Mesendoderm (in vitro differentiated cells): Measurements from ENCODE around the gene IFIT5.
A peak's percentile ranks its signal among the peaks of the same experiment; 100 is the strongest.

ENCODE experiments used
- DNase-seq: peaks from one replicate; pipeline ENCODE4 v3.0.0; 2013
- H2AK5ac ChIP-seq: 2 replicates; pipeline ENCODE4 v1.6.1; 2013; ENCODE audit warnings: low read length, inconsistent platforms
- H2BK120ac ChIP-seq: 2 replicates; pipeline ENCODE4 v1.6.1; 2013; ENCODE audit warnings: low read depth, mild to moderate bottlenecking, low read length, moderate library complexity, mixed read lengths
- H2BK15ac ChIP-seq: replicated peaks from 2 replicates; pipeline ENCODE4 v1.6.1; 2013; ENCODE audit warnings: low read depth, mild to moderate bottlenecking, moderate library complexity
- H2BK5ac ChIP-seq: 2 replicates; pipeline ENCODE4 v1.6.1; 2013; ENCODE audit warnings: low read length, inconsistent platforms
- H3K18ac ChIP-seq: 2 replicates; pipeline ENCODE4 v1.6.1; 2013; ENCODE audit warnings: mild to moderate bottlenecking, low read length, mixed read lengths
- H3K23ac ChIP-seq: one replicate; pipeline ENCODE4 v1.6.1; 2013; ENCODE audit warnings: low read length
- H3K27ac ChIP-seq: 2 replicates; pipeline ENCODE4 v1.5.1; 2013; ENCODE audit warnings: low read depth, mild to moderate bottlenecking, inconsistent platforms, low read length, moderate library complexity
- H3K27me3 ChIP-seq: 2 replicates; pipeline ENCODE4 v1.6.1; 2013; ENCODE audit warnings: low read length, control low read depth, mild to moderate bottlenecking, inconsistent platforms; ENCODE audit not compliant: insufficient read depth, poor library complexity
- H3K36me3 ChIP-seq: 2 replicates; pipeline ENCODE4 v1.6.1; 2013; ENCODE audit warnings: low read length, inconsistent platforms; ENCODE audit not compliant: control insufficient read depth, insufficient read depth
- H3K4ac ChIP-seq: one replicate; pipeline ENCODE4 v1.6.1; 2013; ENCODE audit warnings: low read depth, mild to moderate bottlenecking, low read length, moderate library complexity
- H3K4me1 ChIP-seq: 2 replicates; pipeline ENCODE4 v1.6.1; 2013; ENCODE audit warnings: low read depth, low read length, inconsistent platforms; ENCODE audit not compliant: control insufficient read depth
- H3K4me2 ChIP-seq: 2 replicates; pipeline ENCODE4 v1.6.1; 2013; ENCODE audit warnings: low read length
- H3K4me3 ChIP-seq: 2 replicates; pipeline ENCODE4 v1.5.1; 2013; ENCODE audit warnings: mild to moderate bottlenecking, low read length
- H3K56ac ChIP-seq: one replicate; pipeline ENCODE4 v1.6.1; 2013; ENCODE audit warnings: low read length
- H3K79me1 ChIP-seq: 2 replicates; pipeline ENCODE4 v1.6.1; 2013; ENCODE audit warnings: low read length, inconsistent platforms
- H3K79me2 ChIP-seq: 2 replicates; pipeline ENCODE4 v1.6.1; 2013; ENCODE audit warnings: mild to moderate bottlenecking, low read length; ENCODE audit not compliant: control insufficient read depth, insufficient read depth
- H3K9ac ChIP-seq: 2 replicates; pipeline ENCODE4 v1.6.1; 2013; ENCODE audit warnings: low read length, inconsistent platforms
- H4K5ac ChIP-seq: one replicate; pipeline ENCODE4 v1.6.1; 2013; ENCODE audit warnings: low read length
- H4K8ac ChIP-seq: one replicate; pipeline ENCODE4 v1.6.1; 2013; ENCODE audit warnings: low read depth, mild to moderate bottlenecking, control low read depth, low read length, moderate library complexity
- WGBS: extraction: QIAGEN DNeasy Blood & Tissue Kit; methylation state at CpG from one replicate; pipeline ENCODE4 v1.1.7; 2013; ENCODE audit warnings: low lambda C conversion rate, missing lambda C conversion rate; ENCODE audit not compliant: insufficient coverage; ENCODE audit errors: extremely low coverage; 5-methylcytosine and 5-hydroxymethylcytosine counted together

The IFIT5 gene

GRCh38 chr10:89466599-89467035 is 52.2 kb downstream of the IFIT5 start:
- Histone ChIP-seq H3K23ac (no peak overlapping the region), H3K4me2 (no peak overlapping the region), H3K27ac (no peak overlapping the region), H3K18ac (no peak overlapping the region), H2BK15ac (no peak overlapping the region), H3K79me1 (no peaks in the 10 kb centered on the region), H3K36me3 (no peaks in the 10 kb centered on the region), H3K56ac (no peak overlapping the region), H3K4ac (no peak overlapping the region), H3K4me3 (no peak overlapping the region), H3K27me3 (no peaks in the 10 kb centered on the region), H3K4me1 (no peaks in the 10 kb centered on the region), H3K9ac (no peak overlapping the region), H2BK120ac (no peak overlapping the region), H4K8ac (no peak overlapping the region), H2BK5ac (no peak overlapping the region), H4K5ac (no peak overlapping the region), H3K79me2 (no peaks in the 10 kb centered on the region), H2AK5ac (no peak overlapping the region)
- DNase-seq, result peak; percentile 52
- no CpG with 5 or more reads among the region's 3 CpGs for WGBS

GRCh38 chr10:89468191-89468965 is 54.0 kb downstream of the IFIT5 start:
- DNase-seq, result no peak
- no peaks in the 10 kb centered on the region for H3K79me1 ChIP-seq
- no peaks in the 10 kb centered on the region for H3K36me3 ChIP-seq
- H3K56ac ChIP-seq, result no peak overlapping the region
- no peak overlapping the region for H2BK5ac ChIP-seq
- H2BK120ac ChIP-seq, result no peak overlapping the region
- no peaks in the 10 kb centered on the region for H3K4me1 ChIP-seq
- H3K18ac ChIP-seq, result no peak overlapping the region
- no CpG with 5 or more reads among the region's 9 CpGs for WGBS
- no peak overlapping the region for H3K4me2 ChIP-seq
- H3K79me2 ChIP-seq, result no peaks in the 10 kb centered on the region
- H3K27ac ChIP-seq, result no peak overlapping the region
- no peaks in the 10 kb centered on the region for H3K27me3 ChIP-seq
- no peak overlapping the region for H4K8ac ChIP-seq
- no peak overlapping the region for H2AK5ac ChIP-seq
- no peak overlapping the region for H2BK15ac ChIP-seq
- no peak overlapping the region for H3K23ac ChIP-seq
- H3K4me3 ChIP-seq, result no peak overlapping the region
- no peak overlapping the region for H3K4ac ChIP-seq
- no peak overlapping the region for H3K9ac ChIP-seq
- H4K5ac ChIP-seq, result no peak overlapping the region

GRCh38 chr10:89469517-89469916 is 55.1 kb downstream of the IFIT5 start:
- no peak overlapping the region for H4K5ac ChIP-seq
- H3K9ac ChIP-seq, result no peak overlapping the region
- no peaks in the 10 kb centered on the region for H3K79me1 ChIP-seq
- no peak overlapping the region for H3K18ac ChIP-seq
- no peak overlapping the region for H2BK5ac ChIP-seq
- H3K4me3 ChIP-seq, result no peak overlapping the region
- no peak overlapping the region for H3K56ac ChIP-seq
- no peaks in the 10 kb centered on the region for H3K79me2 ChIP-seq
- H2BK15ac ChIP-seq, result no peak overlapping the region
- H3K4ac ChIP-seq, result no peak overlapping the region
- DNase-seq, result no peak
- no peak overlapping the region for H2AK5ac ChIP-seq
- H3K27ac ChIP-seq, result no peak overlapping the region
- H3K27me3 ChIP-seq, result no peaks in the 10 kb centered on the region
- H3K23ac ChIP-seq, result no peak overlapping the region
- H2BK120ac ChIP-seq, result no peak overlapping the region
- no peak overlapping the region for H4K8ac ChIP-seq
- H3K4me2 ChIP-seq, result no peak overlapping the region
- no peaks in the 10 kb centered on the region for H3K4me1 ChIP-seq
- no peaks in the 10 kb centered on the region for H3K36me3 ChIP-seq
